Hepatocyte (in vitro differentiated cells): Measurements from ENCODE around the gene GLRA3. TPM values are rescaled to one million over a fixed set of nuclear protein-coding genes. Genes with fewer than 3 reads are reported as not detected.

Experiments
- DNase-seq: peaks from one replicate; pipeline ENCODE4 v3.0.0-alpha.2; 2016; ENCODE audit warnings: low spot score
- H2AFZ ChIP-seq: fragments of 200-600 bp; sonication (generic); 2 replicates; pipeline ENCODE4 v1.6.0; 2016; ENCODE audit warnings: antibody characterized with exemption, mild to moderate bottlenecking
- H3K27ac ChIP-seq: fragments of 200-600 bp; sonication (generic); 2 replicates; pipeline ENCODE4 v1.5.1; 2016; ENCODE audit warnings: mild to moderate bottlenecking
- H3K27me3 ChIP-seq: fragments of 200-600 bp; sonication (generic); 2 replicates; pipeline ENCODE4 v1.6.1; 2016
- H3K36me3 ChIP-seq: fragments of 200-600 bp; sonication (generic); replicated peaks from 2 replicates; pipeline ENCODE4 v1.5.1; 2016; ENCODE audit warnings: low read depth; ENCODE audit not compliant: insufficient read depth
- H3K4me1 ChIP-seq: fragments of 200-600 bp; sonication (generic); 2 replicates; pipeline ENCODE4 v1.5.1; 2016; ENCODE audit warnings: mild to moderate bottlenecking, moderate library complexity; ENCODE audit not compliant: insufficient read depth
- H3K4me2 ChIP-seq: fragments of 200-600 bp; sonication (generic); 2 replicates; pipeline ENCODE4 v1.6.0; 2016
- H3K4me3 ChIP-seq: fragments of 200-600 bp; sonication (generic); 2 replicates; pipeline ENCODE4 v1.5.1; 2016; ENCODE audit warnings: mild to moderate bottlenecking
- H3K79me2 ChIP-seq: fragments of 200-600 bp; sonication (generic); 2 replicates; pipeline ENCODE4 v1.6.0; 2017; ENCODE audit warnings: mild to moderate bottlenecking
- H3K9me2 ChIP-seq: fragments of 200-600 bp; sonication (generic); replicated peaks from 2 replicates; pipeline ENCODE4 v1.6.0; 2017; ENCODE audit warnings: mild to moderate bottlenecking; ENCODE audit not compliant: insufficient read depth
- H3K9me3 ChIP-seq: fragments of 200-600 bp; sonication (generic); 2 replicates; pipeline ENCODE4 v1.5.1; 2016; ENCODE audit warnings: low read depth, mild to moderate bottlenecking
- H4K20me1 ChIP-seq: fragments of 200-600 bp; sonication (generic); 2 replicates; pipeline ENCODE4 v1.6.0; 2016; ENCODE audit warnings: mild to moderate bottlenecking; ENCODE audit not compliant: insufficient read depth, poor library complexity, severe bottlenecking
- CTCF ChIP-seq: fragments of 200-600 bp; sonication (generic); IDR thresholded peaks from 2 replicates; pipeline ENCODE4 v1.5.1; 2016; ENCODE audit warnings: antibody characterized with exemption, mild to moderate bottlenecking; ENCODE audit not compliant: poor library complexity
- EZH2 ChIP-seq: fragments of 200-600 bp; sonication (generic); IDR thresholded peaks from 2 replicates; pipeline ENCODE4 v1.6.1; 2016; ENCODE audit warnings: antibody characterized with exemption, mild to moderate bottlenecking, borderline replicate concordance
- EZH2phosphoT487 ChIP-seq: fragments of 200-600 bp; sonication (generic); IDR thresholded peaks from one replicate; pipeline ENCODE4 v1.6.1; 2018; ENCODE audit warnings: antibody characterized with exemption, mild to moderate bottlenecking, low read depth, moderate library complexity; ENCODE audit not compliant: unreplicated experiment, severe bottlenecking
- WGBS: methylation state at CpG from one replicate; pipeline ENCODE4 v1.1.6; 2016; ENCODE audit warnings: low lambda C conversion rate; ENCODE audit errors: missing lambda C conversion rate; 5-methylcytosine and 5-hydroxymethylcytosine counted together
- polyA plus RNA-seq: library from polyadenylated mRNA; unstranded; fragments of >200 nt; fragmentation: Nextera tagmentation; extraction: Ambion mirVana; gene quantifications from 2 replicates; pipeline ENCODE4 v1.2.1, GENCODE V29; 2016
- total RNA-seq: library from RNA; depleted of rRNA; stranded (reverse); fragments of >200 nt; gene quantifications from 2 replicates; pipeline ENCODE4 v1.2.3, GENCODE V29; 2014

GLRA3 gene
- total and polyA plus RNA-seq, 2 experiments from 2014 or later: 0.10 TPM; not detected in 1

GRCh38 chr4:174848596-174848995 is 19.5 kb upstream of the GLRA3 start:
- Histone ChIP-seq H3K27me3 (no peaks in the 10 kb centered on the region), H4K20me1 (no peaks in the 10 kb centered on the region), H2AFZ (no peak overlapping the region), H3K4me3 (no peak overlapping the region), H3K27ac (no peak overlapping the region), H3K4me1 (no peaks in the 10 kb centered on the region), H3K9me3 (no peaks in the 10 kb centered on the region), H3K9me2 (no peaks in the 10 kb centered on the region), H3K79me2 (no peaks in the 10 kb centered on the region), H3K36me3 (no peaks in the 10 kb centered on the region), H3K4me2 (no peak overlapping the region)
- no peak for DNase-seq
- WGBS: 95% methylated on average over 2 of the region's 2 CpGs
- no peak for TF ChIP-seq EZH2
- no peak for TF ChIP-seq EZH2phosphoT487
- no peak for TF ChIP-seq CTCF

DNA sequence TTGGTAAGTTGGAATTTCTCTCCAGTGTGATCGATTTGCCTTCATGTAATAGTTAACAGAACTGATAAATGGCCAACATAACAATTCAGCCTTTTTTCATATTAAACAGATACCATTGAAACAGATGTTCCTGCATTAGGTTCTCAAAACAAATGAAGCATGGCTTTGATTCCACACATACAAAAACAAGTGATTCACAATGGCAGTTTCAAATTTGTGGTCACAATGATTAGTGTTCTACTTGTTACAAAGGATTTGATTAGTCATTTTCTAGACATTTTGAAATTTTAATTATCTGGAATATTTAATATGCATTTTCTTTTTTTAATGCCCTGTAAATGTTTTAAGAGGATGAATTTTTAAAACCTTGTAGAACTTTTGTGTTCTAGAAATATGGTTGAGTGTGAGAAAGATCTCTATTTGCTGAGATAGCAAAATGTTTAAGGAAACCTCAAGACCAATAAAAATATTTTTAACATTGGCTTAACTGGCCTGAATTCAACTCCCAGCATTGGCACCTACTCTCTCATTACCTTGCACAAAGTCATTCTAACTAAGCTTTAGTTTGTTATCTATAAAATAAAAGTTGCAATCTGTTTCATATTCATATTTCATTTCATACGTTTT is 18.9 kb upstream of the GLRA3 start:
- TF ChIP-seq EZH2 (no peak), EZH2phosphoT487 (no peak), CTCF (no peak)
- Histone ChIP-seq H3K79me2 (no peaks in the 10 kb centered on the region), H3K4me2 (no peak overlapping the region), H4K20me1 (no peaks in the 10 kb centered on the region), H3K9me2 (no peaks in the 10 kb centered on the region), H3K27ac (no peak overlapping the region), H3K36me3 (no peaks in the 10 kb centered on the region), H3K27me3 (no peaks in the 10 kb centered on the region), H3K9me3 (no peaks in the 10 kb centered on the region), H2AFZ (no peak overlapping the region), H3K4me3 (no peak overlapping the region), H3K4me1 (no peaks in the 10 kb centered on the region)
- no peak for DNase-seq
- WGBS: 78% methylated on average over 2 of the region's 2 CpGs

DNA sequence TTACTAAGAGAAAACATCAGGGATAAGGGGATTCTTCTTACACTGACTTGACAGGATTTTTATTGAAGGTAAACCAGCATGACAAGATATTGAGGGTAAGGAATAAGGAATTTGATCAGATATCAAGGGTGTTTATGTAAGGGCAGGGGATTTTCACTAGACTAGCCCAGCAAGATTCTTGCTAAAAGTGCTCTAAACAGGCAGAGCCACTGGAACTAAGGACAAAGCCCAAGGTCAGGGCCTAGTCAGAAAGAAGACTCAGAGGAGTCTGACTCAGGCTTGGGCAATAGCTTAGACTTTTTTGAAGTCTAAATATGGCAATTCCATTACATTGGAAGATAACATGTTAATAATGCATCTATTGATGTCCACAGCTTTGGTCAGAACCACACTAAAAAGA is 6.5 kb upstream of the GLRA3 start:
- TF ChIP-seq EZH2: no peak
- no peak for TF ChIP-seq EZH2phosphoT487
- no peak for TF ChIP-seq CTCF
- no peak overlapping the region for H3K27ac ChIP-seq
- H3K36me3 ChIP-seq: no peaks in the 10 kb centered on the region
- H3K4me3 ChIP-seq: no peak overlapping the region
- no peaks in the 10 kb centered on the region for H3K4me1 ChIP-seq
- H3K9me2 ChIP-seq: no peaks in the 10 kb centered on the region
- no peaks in the 10 kb centered on the region for H3K79me2 ChIP-seq
- H3K9me3 ChIP-seq: no peaks in the 10 kb centered on the region
- H4K20me1 ChIP-seq: no peaks in the 10 kb centered on the region
- no peak overlapping the region for H2AFZ ChIP-seq
- no peaks in the 10 kb centered on the region for H3K27me3 ChIP-seq
- no peak for DNase-seq
- no peak overlapping the region for H3K4me2 ChIP-seq
